HG03097 (cell line): ENCODE data around the gene UQCC3.
A peak's percentile ranks its signal among the peaks of the same experiment; 100 is the strongest.
"Not testable (repeated sequence)": the region's sequence is repeated elsewhere in the genome, so short reads cannot be mapped to it uniquely, and the experiment has no call there.

Source experiments
- ATAC-seq: cut with Tn5 transposase; IDR thresholded peaks from one replicate; pipeline ENCODE4 v1.9.1; 2021; ENCODE audit not compliant: unreplicated experiment, low FRiP score

Gene UQCC3

GRCh38 chr11:62694455-62695167 lies 23.1 kb downstream of the UQCC3 start:
- ATAC-seq: no peak

GRCh38 chr11:62702246-62702645 lies 30.8 kb downstream of the UQCC3 start:
- no peak for ATAC-seq

- not testable (repeated sequence) for ATAC-seq
These were observed 32.4 kb downstream of the UQCC3 start for GRCh38 chr11:62703921-62704320.

- ATAC-seq: no peak
These were observed 33.9 kb downstream of the UQCC3 start for GRCh38 chr11:62705413-62705812.

- ATAC-seq: peak; percentile 53
These were observed 34.7 kb downstream of the UQCC3 start for GRCh38 chr11:62705880-62706849.

GRCh38 chr11:62706850-62707247 lies 35.4 kb downstream of the UQCC3 start:
- no peak for ATAC-seq

- no peak for ATAC-seq
These were observed 35.9 kb downstream of the UQCC3 start, which contains the start of the genes BSCL2 and GNG3 for GRCh38 chr11:62707277-62707861. TSS of gene BSCL2 (minus strand) at chr11:62707424. CDS start at chr11:62707195, 229 bp downstream. TSS of gene GNG3 (plus strand) at chr11:62707676. CDS start at chr11:62708296, 620 bp downstream.

GRCh38 chr11:62708392-62708791 lies 36.9 kb downstream of the UQCC3 start:
- ATAC-seq: no peak

GRCh38 chr11:62708793-62709192 lies 37.3 kb downstream of the UQCC3 start:
- ATAC-seq: no peak

- ATAC-seq: peak; percentile 59
These were observed 38.0 kb downstream of the UQCC3 start for GRCh38 chr11:62709247-62710000.

- peak; percentile 0 for ATAC-seq
These were observed 38.5 kb downstream of the UQCC3 start for GRCh38 chr11:62710001-62710345.

GRCh38 chr11:62712276-62712812 lies 40.9 kb downstream of the UQCC3 start:
- ATAC-seq: no peak

- ATAC-seq: no peak
These were observed 41.4 kb downstream of the UQCC3 start for GRCh38 chr11:62712861-62713260.

GRCh38 chr11:62713343-62713742 lies 41.9 kb downstream of the UQCC3 start:
- no peak for ATAC-seq

- ATAC-seq: no peak
These were observed 44.0 kb downstream of the UQCC3 start for GRCh38 chr11:62715150-62716130.

- no peak for ATAC-seq
These were observed 44.7 kb downstream of the UQCC3 start for GRCh38 chr11:62716206-62716605.

- ATAC-seq: no peak
These were observed 45.3 kb downstream of the UQCC3 start for GRCh38 chr11:62716816-62717215.

- no peak for ATAC-seq
These were observed 48.0 kb downstream of the UQCC3 start for GRCh38 chr11:62719302-62719978.
